Immature natural killer cell (primary cell): Measurements from ENCODE around the gene TMEM229A. TPM values are rescaled to one million over a fixed set of nuclear protein-coding genes. Genes with fewer than 3 reads are reported as not detected.
"Not testable (repeated sequence)": the region's sequence is repeated elsewhere in the genome, so short reads cannot be mapped to it uniquely, and the experiment has no call there.

Source experiments
- DNase-seq, 3 donors: peaks; one replicate each; pipeline ENCODE4 v3.0.0; 2022; ENCODE audit warnings: mixed read lengths in 1 of 3
- H3K27ac Mint-ChIP-seq, 6 donors: one replicate each; pipeline ENCODE4 v1.8.0; 2020; ENCODE audit warnings: mixed read lengths in 6 of 6, mild to moderate bottlenecking in 5 of 6, inconsistent platforms in 4 of 6, moderate library complexity in 3 of 6
- H3K27me3 Mint-ChIP-seq, 3 donors: one replicate each; pipeline ENCODE4 v1.8.0; 2020 to 2021; ENCODE audit warnings: low read depth in 3 of 3, mild to moderate bottlenecking in 3 of 3, mixed read lengths in 3 of 3, moderate library complexity in 3 of 3, inconsistent platforms in 1 of 3
- H3K36me3 Mint-ChIP-seq, 3 donors: one replicate each; pipeline ENCODE4 v1.8.0; 2020; ENCODE audit warnings: mixed read lengths in 3 of 3, inconsistent platforms in 2 of 3, mild to moderate bottlenecking in 2 of 3
- H3K4me1 Mint-ChIP-seq, 2 donors: one replicate each; pipeline ENCODE4 v1.8.0; 2020; ENCODE audit warnings: inconsistent platforms in 2 of 2, mild to moderate bottlenecking in 2 of 2, mixed read lengths in 2 of 2, moderate library complexity in 1 of 2
- H3K4me3 Mint-ChIP-seq, 5 donors: one replicate each; pipeline ENCODE4 v1.8.0; 2020; ENCODE audit warnings: mild to moderate bottlenecking in 5 of 5, mixed read lengths in 5 of 5, inconsistent platforms in 3 of 5, moderate library complexity in 3 of 5
- H3K9me3 Mint-ChIP-seq, 6 donors: one replicate each; pipeline ENCODE4 v1.8.0; 2020; ENCODE audit warnings: mild to moderate bottlenecking in 6 of 6, mixed read lengths in 6 of 6, inconsistent platforms in 4 of 6, moderate library complexity in 3 of 6
- polyA plus RNA-seq, 3 donors: library from polyadenylated mRNA; unstranded; fragments of 300-500 nt; fragmentation: Illumina TruSeq; gene quantifications; one replicate each; pipeline ENCODE4 v1.2.3, GENCODE V29; 2021

The TMEM229A gene
- polyA plus RNA-seq, 3 donors from 2014 or later = not detected

- not testable (repeated sequence) for H3K4me1 Mint-ChIP-seq, H3K27ac Mint-ChIP-seq, H3K36me3 Mint-ChIP-seq, DNase-seq, H3K4me3 Mint-ChIP-seq, H3K27me3 Mint-ChIP-seq
- peaks cover 0 to 13% (median 1%) of the 10 kb centered on the region in 6 donors for H3K9me3 Mint-ChIP-seq
These were observed 8.5 kb downstream of the TMEM229A start for GRCh38 chr7:124024329-124024728.

- Mint-ChIP-seq H3K9me3 (peaks cover 0 to 13% (median 6%) of the 10 kb centered on the region in 6 donors), H3K36me3 (no peaks in the 10 kb centered on the region), H3K4me1 (no peaks in the 10 kb centered on the region), H3K27ac (no peak overlapping the region), H3K4me3 (no peak overlapping the region), H3K27me3 (peaks cover 0 to 2% (median 2%) of the 10 kb centered on the region in 3 donors)
- DNase-seq = no peak
These were observed 10.3 kb downstream of the TMEM229A start for GRCh38 chr7:124022551-124022950.

- Mint-ChIP-seq H3K4me1 (no peaks in the 10 kb centered on the region), H3K4me3 (no peak overlapping the region)
These were observed 12.8 kb downstream of the TMEM229A start for GRCh38 chr7:124020060-124020459.

GRCh38 chr7:124013306-124013705 lies 19.6 kb downstream of the TMEM229A start:
- no peak for DNase-seq
- peaks cover 0 to 7% (median 2%) of the 10 kb centered on the region in 6 donors for H3K9me3 Mint-ChIP-seq

More at GRCh38 chr7:124020060-124020459, 12.8 kb downstream of the TMEM229A start:
- Mint-ChIP-seq H3K36me3 (no peaks in the 10 kb centered on the region), H3K27ac (no peak overlapping the region), H3K27me3 (peaks cover 0 to 2% (median 2%) of the 10 kb centered on the region in 3 donors), H3K9me3 (peaks cover 0 to 17% (median 6%) of the 10 kb centered on the region in 6 donors)
- no peak for DNase-seq

GRCh38 chr7:124012864-124013263 lies 20.0 kb downstream of the TMEM229A start:
- H3K27ac Mint-ChIP-seq = no peak overlapping the region
- H3K36me3 Mint-ChIP-seq = no peaks in the 10 kb centered on the region
- H3K9me3 Mint-ChIP-seq = peaks cover 0 to 7% (median 2%) of the 10 kb centered on the region in 6 donors
- H3K4me1 Mint-ChIP-seq = no peaks in the 10 kb centered on the region
- H3K4me3 Mint-ChIP-seq = no peak overlapping the region
- DNase-seq = no peak
- H3K27me3 Mint-ChIP-seq = no peaks in the 10 kb centered on the region

More at GRCh38 chr7:124013306-124013705, 19.6 kb downstream of the TMEM229A start:
- no peaks in the 10 kb centered on the region for H3K27me3 Mint-ChIP-seq
- no peak overlapping the region for H3K4me3 Mint-ChIP-seq
- H3K36me3 Mint-ChIP-seq = no peaks in the 10 kb centered on the region
- no peak overlapping the region for H3K27ac Mint-ChIP-seq
- H3K4me1 Mint-ChIP-seq = no peaks in the 10 kb centered on the region

- Mint-ChIP-seq H3K36me3 (no peaks in the 10 kb centered on the region), H3K27ac (no peak overlapping the region), H3K4me3 (no peak overlapping the region), H3K4me1 (no peaks in the 10 kb centered on the region), H3K27me3 (peaks cover 0 to 1% (median 0%) of the 10 kb centered on the region in 3 donors), H3K9me3 (peaks cover 0 to 5% (median 3%) of the 10 kb centered on the region in 6 donors)
- DNase-seq = no peak
These were observed 23.5 kb downstream of the TMEM229A start for GRCh38 chr7:124009321-124009720.

GRCh38 chr7:124008296-124008695 lies 24.6 kb downstream of the TMEM229A start:
- H3K36me3 Mint-ChIP-seq, H3K27ac Mint-ChIP-seq, H3K9me3 Mint-ChIP-seq, H3K27me3 Mint-ChIP-seq, H3K4me1 Mint-ChIP-seq, DNase-seq, H3K4me3 Mint-ChIP-seq: not testable (repeated sequence)

GRCh38 chr7:123999703-124000102 lies 33.2 kb downstream of the TMEM229A start:
- DNase-seq = no peak
- Mint-ChIP-seq H3K36me3 (no peaks in the 10 kb centered on the region), H3K4me3 (no peak overlapping the region), H3K4me1 (no peaks in the 10 kb centered on the region), H3K9me3 (peaks cover 2 to 41% (median 15%) of the 10 kb centered on the region in 6 donors), H3K27me3 (peaks cover 0 to 5% (median 2%) of the 10 kb centered on the region in 3 donors), H3K27ac (no peak overlapping the region)

GRCh38 chr7:123998921-123999320 lies 33.9 kb downstream of the TMEM229A start:
- Mint-ChIP-seq H3K4me1 (no peaks in the 10 kb centered on the region), H3K4me3 (no peak overlapping the region), H3K27me3 (peaks cover 0 to 5% (median 2%) of the 10 kb centered on the region in 3 donors), H3K9me3 (peaks cover 2 to 48% (median 15%) of the 10 kb centered on the region in 6 donors), H3K36me3 (no peaks in the 10 kb centered on the region), H3K27ac (no peak overlapping the region)
- no peak for DNase-seq

GRCh38 chr7:123996327-123996625 lies 36.6 kb downstream of the TMEM229A start:
- no peaks in the 10 kb centered on the region for H3K4me1 Mint-ChIP-seq
- H3K27ac Mint-ChIP-seq = no peak overlapping the region
- no peak for DNase-seq
- H3K4me3 Mint-ChIP-seq = no peak overlapping the region
- H3K9me3 Mint-ChIP-seq = peaks cover 0 to 32% (median 12%) of the 10 kb centered on the region in 6 donors
- H3K36me3 Mint-ChIP-seq = no peaks in the 10 kb centered on the region
- H3K27me3 Mint-ChIP-seq = peaks cover 0 to 5% (median 2%) of the 10 kb centered on the region in 3 donors

GRCh38 chr7:123995617-123996326 lies 37.1 kb downstream of the TMEM229A start:
- Mint-ChIP-seq H3K27me3 (peaks cover 0 to 5% (median 2%) of the 10 kb centered on the region in 3 donors), H3K36me3 (no peaks in the 10 kb centered on the region), H3K4me3 (no peak overlapping the region), H3K27ac (no peak overlapping the region), H3K9me3 (peaks cover 0 to 32% (median 12%) of the 10 kb centered on the region in 6 donors), H3K4me1 (no peaks in the 10 kb centered on the region)
- DNase-seq = no peak

- Mint-ChIP-seq H3K27me3 (peaks cover 0 to 3% (median 1%) of the 10 kb centered on the region in 3 donors), H3K4me3 (no peak overlapping the region), H3K36me3 (no peaks in the 10 kb centered on the region), H3K9me3 (peaks cover 3 to 26% (median 12%) of the 10 kb centered on the region in 6 donors), H3K4me1 (no peaks in the 10 kb centered on the region), H3K27ac (no peak overlapping the region)
- DNase-seq = no peak
These were observed 38.4 kb downstream of the TMEM229A start for GRCh38 chr7:123994449-123994848.

- H3K27ac Mint-ChIP-seq = no peak overlapping the region
These were observed 38.9 kb downstream of the TMEM229A start for GRCh38 chr7:123993996-123994395.

GRCh38 chr7:123992913-123993518 lies 39.9 kb downstream of the TMEM229A start:
- Mint-ChIP-seq H3K27me3 (peaks cover 0 to 1% (median 1%) of the 10 kb centered on the region in 3 donors), H3K4me1 (no peaks in the 10 kb centered on the region), H3K27ac (no peak overlapping the region), H3K4me3 (no peak overlapping the region), H3K36me3 (no peaks in the 10 kb centered on the region), H3K9me3 (peaks cover 3 to 21% (median 9%) of the 10 kb centered on the region in 6 donors)
- no peak for DNase-seq

More at GRCh38 chr7:123993996-123994395, 38.9 kb downstream of the TMEM229A start:
- Mint-ChIP-seq H3K9me3 (peaks cover 3 to 30% (median 11%) of the 10 kb centered on the region in 6 donors), H3K4me3 (no peak overlapping the region), H3K27me3 (peaks cover 0 to 2% (median 1%) of the 10 kb centered on the region in 3 donors), H3K36me3 (no peaks in the 10 kb centered on the region), H3K4me1 (no peaks in the 10 kb centered on the region)
- no peak for DNase-seq
